ENCODE results near the gene PRSS1. TPM values are rescaled to one million over a fixed set of nuclear protein-coding genes. Genes with fewer than 3 reads are reported as not detected.
"Not testable (repeated sequence)": the region's sequence is repeated elsewhere in the genome, so short reads cannot be mapped to it uniquely, and the experiment has no call there.

PRSS1 gene
- polyA plus RNA-seq, 1 donor from 2014 or later = not detected

- Histone ChIP-seq H4K20me1 (ENCODE audit: insufficient read depth) (no peaks in the 10 kb centered on the region), H3K27ac (ENCODE audit: low read length) (no peak overlapping the region), H3K9me3 (ENCODE audit: low read length) (no peaks in the 10 kb centered on the region), H3K9ac (ENCODE audit: low read length) (no peak overlapping the region), H3K36me3 (ENCODE audit: insufficient read depth, low read length) (no peaks in the 10 kb centered on the region), H3K79me2 (replicated peaks; ENCODE audit: insufficient read depth, low read length) (no peaks in the 10 kb centered on the region), H3K4me3 (ENCODE audit: low read length) (no peak overlapping the region), H3F3A (ENCODE audit: insufficient read depth, low read length, poor library complexity, severe bottlenecking) (no peaks in the 10 kb centered on the region), H3K4me2 (ENCODE audit: low read length) (no peak overlapping the region), H3K27me3 (ENCODE audit: insufficient read depth, low read depth, low read length) (no peaks in the 10 kb centered on the region), H3K9me2 (ENCODE audit: insufficient read depth, low read length) (no peaks in the 10 kb centered on the region), H2AFZ (ENCODE audit: low read depth, low read length) (no peak overlapping the region)
- TF ChIP-seq SMC3 (conservative IDR thresholded peaks at IDR 0.05; ENCODE audit: poor library complexity) (no peak), EZH2 (IDR thresholded peaks at IDR 0.05; ENCODE audit: borderline replicate concordance, insufficient read depth, low read length, poor library complexity, severe bottlenecking) (no peak), POLR2AphosphoS5 (IDR thresholded peaks at IDR 0.05) (no peak), MXI1 (conservative IDR thresholded peaks at IDR 0.05; ENCODE audit: poor library complexity, severe bottlenecking) (no peak), EP300 (conservative IDR thresholded peaks at IDR 0.05; ENCODE audit: poor library complexity, severe bottlenecking) (no peak), RAD21 (conservative IDR thresholded peaks at IDR 0.05) (no peak), CTCF (IDR thresholded peaks at IDR 0.05; ENCODE audit: poor library complexity, severe bottlenecking) (no peak), TAF1 (IDR thresholded peaks at IDR 0.05; ENCODE audit: low read depth) (no peak)
- TF ChIP-seq, protein P1, sequence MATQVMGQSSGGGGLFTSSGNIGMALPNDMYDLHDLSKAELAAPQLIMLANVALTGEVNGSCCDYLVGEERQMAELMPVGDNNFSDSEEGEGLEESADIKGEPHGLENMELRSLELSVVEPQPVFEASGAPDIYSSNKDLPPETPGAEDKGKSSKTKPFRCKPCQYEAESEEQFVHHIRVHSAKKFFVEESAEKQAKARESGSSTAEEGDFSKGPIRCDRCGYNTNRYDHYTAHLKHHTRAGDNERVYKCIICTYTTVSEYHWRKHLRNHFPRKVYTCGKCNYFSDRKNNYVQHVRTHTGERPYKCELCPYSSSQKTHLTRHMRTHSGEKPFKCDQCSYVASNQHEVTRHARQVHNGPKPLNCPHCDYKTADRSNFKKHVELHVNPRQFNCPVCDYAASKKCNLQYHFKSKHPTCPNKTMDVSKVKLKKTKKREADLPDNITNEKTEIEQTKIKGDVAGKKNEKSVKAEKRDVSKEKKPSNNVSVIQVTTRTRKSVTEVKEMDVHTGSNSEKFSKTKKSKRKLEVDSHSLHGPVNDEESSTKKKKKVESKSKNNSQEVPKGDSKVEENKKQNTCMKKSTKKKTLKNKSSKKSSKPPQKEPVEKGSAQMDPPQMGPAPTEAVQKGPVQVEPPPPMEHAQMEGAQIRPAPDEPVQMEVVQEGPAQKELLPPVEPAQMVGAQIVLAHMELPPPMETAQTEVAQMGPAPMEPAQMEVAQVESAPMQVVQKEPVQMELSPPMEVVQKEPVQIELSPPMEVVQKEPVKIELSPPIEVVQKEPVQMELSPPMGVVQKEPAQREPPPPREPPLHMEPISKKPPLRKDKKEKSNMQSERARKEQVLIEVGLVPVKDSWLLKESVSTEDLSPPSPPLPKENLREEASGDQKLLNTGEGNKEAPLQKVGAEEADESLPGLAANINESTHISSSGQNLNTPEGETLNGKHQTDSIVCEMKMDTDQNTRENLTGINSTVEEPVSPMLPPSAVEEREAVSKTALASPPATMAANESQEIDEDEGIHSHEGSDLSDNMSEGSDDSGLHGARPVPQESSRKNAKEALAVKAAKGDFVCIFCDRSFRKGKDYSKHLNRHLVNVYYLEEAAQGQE (IDR thresholded peaks at IDR 0.05; ENCODE audit: borderline replicate concordance) = no peak
Measured at GRCh38 chr7:142739923-142740492, 9.3 kb upstream of the PRSS1 start.

- H3K27ac ChIP-seq (ENCODE audit: low read length) = no peak overlapping the region
- no peaks in the 10 kb centered on the region for H4K20me1 ChIP-seq (ENCODE audit: insufficient read depth)
- H3K4me3 ChIP-seq (ENCODE audit: low read length) = no peak overlapping the region
- no peaks in the 10 kb centered on the region for H3F3A ChIP-seq (ENCODE audit: insufficient read depth, low read length, poor library complexity, severe bottlenecking)
- no peaks in the 10 kb centered on the region for H3K9me2 ChIP-seq (ENCODE audit: insufficient read depth, low read length)
- no peak for TF ChIP-seq MXI1 (conservative IDR thresholded peaks at IDR 0.05; ENCODE audit: poor library complexity, severe bottlenecking)
- H3K79me2 ChIP-seq (replicated peaks; ENCODE audit: insufficient read depth, low read length) = no peaks in the 10 kb centered on the region
- H3K9me3 ChIP-seq (ENCODE audit: low read length) = no peaks in the 10 kb centered on the region
- no peaks in the 10 kb centered on the region for H3K36me3 ChIP-seq (ENCODE audit: insufficient read depth, low read length)
- no peak overlapping the region for H2AFZ ChIP-seq (ENCODE audit: low read depth, low read length)
- no peaks in the 10 kb centered on the region for H3K27me3 ChIP-seq (ENCODE audit: insufficient read depth, low read depth, low read length)
- no peak overlapping the region for H3K9ac ChIP-seq (ENCODE audit: low read length)
- H3K4me2 ChIP-seq (ENCODE audit: low read length) = no peak overlapping the region
Measured at GRCh38 chr7:142740786-142741185, 8.5 kb upstream of the PRSS1 start.

DNA sequence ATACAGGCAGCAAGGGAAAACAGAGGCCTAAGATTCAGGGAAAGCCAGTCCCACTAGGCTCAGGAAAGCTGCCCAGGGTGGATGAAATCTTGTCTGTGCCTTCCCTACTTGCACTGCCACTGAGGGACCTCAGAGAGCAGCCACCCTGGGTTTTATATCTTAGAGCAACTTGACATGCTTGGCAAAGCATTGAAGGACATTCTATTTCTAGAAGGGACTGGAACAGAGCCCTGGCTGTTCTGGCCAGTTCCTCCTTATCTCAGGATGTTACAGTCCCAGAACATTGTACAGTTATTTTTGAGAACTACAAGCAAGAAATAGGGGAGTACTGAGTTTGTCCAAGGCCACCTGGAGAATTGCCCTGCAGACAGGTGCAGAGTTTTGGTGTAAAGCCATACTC lies 7.3 kb upstream of the PRSS1 start:
- H3K27me3 ChIP-seq (ENCODE audit: insufficient read depth, low read depth, low read length); H3F3A ChIP-seq (ENCODE audit: insufficient read depth, low read length, poor library complexity, severe bottlenecking); H3K9me3 ChIP-seq (ENCODE audit: low read length); H4K20me1 ChIP-seq (ENCODE audit: insufficient read depth); H3K79me2 ChIP-seq (replicated peaks; ENCODE audit: insufficient read depth, low read length); H3K9me2 ChIP-seq (ENCODE audit: insufficient read depth, low read length); H2AFZ ChIP-seq (ENCODE audit: low read depth, low read length); H3K9ac ChIP-seq (ENCODE audit: low read length); H3K4me3 ChIP-seq (ENCODE audit: low read length); H3K36me3 ChIP-seq (ENCODE audit: insufficient read depth, low read length); H3K27ac ChIP-seq (ENCODE audit: low read length); H3K4me2 ChIP-seq (ENCODE audit: low read length): not testable (repeated sequence)
